Right lobe of liver (tissue), 6 donors: Measurements from ENCODE around the gene FAM90A1. TPM values are rescaled to one million over a fixed set of nuclear protein-coding genes. Genes with fewer than 3 reads are reported as not detected.
A peak's percentile ranks its signal among the peaks of the same experiment; 100 is the strongest.
"Not testable (repeated sequence)": the region's sequence is repeated elsewhere in the genome, so short reads cannot be mapped to it uniquely, and the experiment has no call there.

Experiments
- ATAC-seq, 4 donors: fragments of 200-7000 bp; cut with Tn5 transposase; one replicate each; pipeline ENCODE4 v1.9.1; 2020; ENCODE audit warnings: mild to moderate bottlenecking in 4 of 4, moderate library complexity in 4 of 4
- DNase-seq, 3 donors: peaks; one replicate each; pipeline ENCODE4 v3.0.0-alpha.2; 2020
- H3K27ac ChIP-seq, 3 donors: fragments of 200-600 bp; one replicate each; pipeline ENCODE4 v1.8.0; 2022
- H3K27me3 ChIP-seq, 2 donors: fragments of 200-600 bp; one replicate each; pipeline ENCODE4 v1.8.0; 2022
- H3K36me3 ChIP-seq, 4 donors: fragments of 200-600 bp; sonication (generic) in 1 of 4; one replicate each; pipeline versions ENCODE4 v1.5.1 to v1.8.0; 2017 to 2022; ENCODE audit warnings: control low read depth in 1 of 4
- H3K4me1 ChIP-seq, 4 donors: fragments of 200-600 bp; sonication (generic) in 1 of 4; one replicate each; pipeline versions ENCODE4 v1.5.1 to v1.8.0; 2017 to 2022; ENCODE audit warnings: control low read depth in 1 of 4
- H3K4me3 ChIP-seq, 3 donors: fragments of 200-600 bp; one replicate each; pipeline ENCODE4 v1.8.0; 2022
- H3K9me3 ChIP-seq, 4 donors: fragments of 200-600 bp; sonication (generic) in 1 of 4; one replicate each; pipeline versions ENCODE4 v1.5.1 to v1.8.0; 2017 to 2022; ENCODE audit warnings: control low read depth in 1 of 4
- POLR2A ChIP-seq: fragments of 450-650 bp; IDR thresholded peaks from one replicate; pipeline ENCODE4 v1.6.1; 2017; ENCODE audit warnings: antibody characterized with exemption, mild to moderate bottlenecking
- WGBS: methylation state at CpG from one replicate; pipeline ENCODE4 v1.1.6; 2018; ENCODE audit warnings: low coverage, low lambda C conversion rate; ENCODE audit not compliant: insufficient coverage; ENCODE audit errors: missing lambda C conversion rate; 5-methylcytosine and 5-hydroxymethylcytosine counted together
- intact Hi-C, 2 donors: fragments of 100-400 bp; cut with DNase I; formaldehyde crosslinking; loops; one replicate each; pipeline versions ENCODE4 v1.11.2 to v1.14.1; 2022
- total RNA-seq, 6 experiments: library from RNA; depleted of rRNA in 2 of 6; stranded (reverse); fragments of >200 nt in 2 of 6; fragmentation: NEBNext Ultra II Directional in 3 of 6; extraction: Animal tissue kit (Norgen Biotek cat#: 25700) in 3 of 6; gene quantifications; one replicate each; pipeline versions ENCODE4 v1.1.0 to v1.2.4, GENCODE V29; 2016 to 2023
- TF ChIP-seq, protein P1 (sequence below), 4 donors: fragments of 200-600 bp in 3 of 4; fragments of 450-650 bp in 1 of 4; IDR thresholded peaks; one replicate each; pipeline versions ENCODE4 v1.5.1 to v1.8.0; 2016 to 2022; ENCODE audit warnings: antibody characterized with exemption in 4 of 4, mild to moderate bottlenecking in 2 of 4
- donor health status: DM: no; HTN: yes; CAD: no.
- donor health status: DM: no; HTN: no; CAD: no.
- donor health status: DM: no; HTN: no; CAD: no.
- donor health status: DM: no; HTN: yes; CAD: no.
- donor health status: DM: no; HTN: yes; CAD: no.

FAM90A1 gene
- total RNA-seq, 6 experiments from 2014 or later, result 0.07 TPM; not detected in 5

DNA sequence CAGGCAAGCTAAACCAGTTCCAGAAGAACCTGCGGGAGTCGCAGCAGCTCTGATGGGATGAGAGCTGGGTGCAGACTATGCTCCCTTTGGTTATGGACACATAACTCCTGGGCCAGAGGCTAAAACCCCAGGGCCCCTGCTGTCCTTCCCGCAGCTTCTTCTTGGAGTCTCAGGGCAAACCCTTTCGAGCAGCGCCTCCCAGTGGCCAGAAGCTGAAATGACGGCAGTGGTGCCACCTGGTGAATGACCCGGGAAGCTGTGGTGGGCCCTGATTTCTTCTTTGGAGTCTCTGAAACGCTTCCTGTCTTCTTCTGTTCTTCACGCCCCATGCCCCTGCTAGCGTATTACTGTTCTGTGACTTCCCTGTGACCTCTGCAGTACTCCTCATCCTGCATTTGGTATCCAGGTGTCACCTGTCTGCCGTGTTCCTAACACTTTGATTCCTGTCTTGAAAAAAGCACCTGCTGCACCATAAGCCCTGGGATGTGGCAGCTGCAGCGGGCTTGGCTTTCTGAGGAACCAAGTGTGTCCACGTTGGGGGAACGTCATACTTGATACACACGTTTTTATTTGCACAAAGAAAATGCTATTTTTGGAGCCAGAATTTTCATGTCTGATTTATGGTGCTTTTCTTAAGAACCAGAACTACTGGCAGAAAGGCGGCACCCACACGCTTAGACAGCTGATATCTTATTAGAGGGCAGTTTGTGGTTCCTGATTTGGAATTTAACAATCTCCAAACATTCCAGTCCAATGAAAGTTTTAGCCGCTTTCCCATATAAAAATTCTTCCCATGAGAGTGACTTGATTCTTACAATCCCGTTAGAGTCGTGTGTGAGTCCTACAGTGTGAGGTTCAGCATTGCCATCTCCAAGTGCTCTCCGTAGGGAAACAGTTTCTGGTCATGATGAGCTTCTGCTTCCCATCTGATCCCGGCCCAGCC lies 4.5 kb upstream of the FAM90A1 start:
- H3K4me3 ChIP-seq, H3K27ac ChIP-seq, H3K36me3 ChIP-seq, H3K4me1 ChIP-seq, intact Hi-C loops, ATAC-seq, H3K9me3 ChIP-seq, H3K27me3 ChIP-seq: not testable (repeated sequence)
- TF ChIP-seq, protein P1, sequence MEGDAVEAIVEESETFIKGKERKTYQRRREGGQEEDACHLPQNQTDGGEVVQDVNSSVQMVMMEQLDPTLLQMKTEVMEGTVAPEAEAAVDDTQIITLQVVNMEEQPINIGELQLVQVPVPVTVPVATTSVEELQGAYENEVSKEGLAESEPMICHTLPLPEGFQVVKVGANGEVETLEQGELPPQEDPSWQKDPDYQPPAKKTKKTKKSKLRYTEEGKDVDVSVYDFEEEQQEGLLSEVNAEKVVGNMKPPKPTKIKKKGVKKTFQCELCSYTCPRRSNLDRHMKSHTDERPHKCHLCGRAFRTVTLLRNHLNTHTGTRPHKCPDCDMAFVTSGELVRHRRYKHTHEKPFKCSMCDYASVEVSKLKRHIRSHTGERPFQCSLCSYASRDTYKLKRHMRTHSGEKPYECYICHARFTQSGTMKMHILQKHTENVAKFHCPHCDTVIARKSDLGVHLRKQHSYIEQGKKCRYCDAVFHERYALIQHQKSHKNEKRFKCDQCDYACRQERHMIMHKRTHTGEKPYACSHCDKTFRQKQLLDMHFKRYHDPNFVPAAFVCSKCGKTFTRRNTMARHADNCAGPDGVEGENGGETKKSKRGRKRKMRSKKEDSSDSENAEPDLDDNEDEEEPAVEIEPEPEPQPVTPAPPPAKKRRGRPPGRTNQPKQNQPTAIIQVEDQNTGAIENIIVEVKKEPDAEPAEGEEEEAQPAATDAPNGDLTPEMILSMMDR (IDR thresholded peaks at IDR 0.05), result peak; percentile 60 to 68 (median 64)
- DNase-seq, result peak in 1 of 3 donors; percentile 37
- 45% methylated on average over 19 of the region's 22 CpGs for WGBS

DNA sequence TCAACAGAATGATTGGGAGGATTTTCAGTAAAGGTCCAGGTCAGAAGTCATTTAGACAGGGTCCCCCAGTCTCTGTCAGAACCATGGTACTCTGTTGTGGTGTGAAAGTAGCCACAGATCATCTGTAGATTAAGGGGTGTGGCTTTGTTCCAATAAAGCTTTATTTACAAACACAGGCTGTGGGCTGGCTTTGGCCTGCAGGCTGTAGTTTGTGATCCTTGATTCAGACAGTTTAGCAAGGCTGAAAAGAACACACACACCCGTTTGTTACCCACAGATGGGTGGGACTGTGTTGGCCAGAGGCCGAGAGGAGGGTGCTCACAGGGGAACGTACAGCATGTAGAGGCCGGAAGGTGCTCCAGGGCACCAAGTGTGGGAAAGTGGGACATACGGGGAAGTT lies 3.6 kb upstream of the FAM90A1 start:
- WGBS, result 73% methylated on average over 4 of the region's 5 CpGs
- H3K27ac ChIP-seq, H3K36me3 ChIP-seq, H3K9me3 ChIP-seq, intact Hi-C loops, H3K4me1 ChIP-seq, H3K4me3 ChIP-seq, DNase-seq, H3K27me3 ChIP-seq, ATAC-seq: not testable (repeated sequence)

- 56% methylated on average over 5 of the region's 7 CpGs for WGBS
These were observed 2.1 kb upstream of the FAM90A1 start for GRCh38 chr12:8229486-8229885.

GRCh38 chr12:8228607-8229006 lies 1.2 kb upstream of the FAM90A1 start:
- 85% methylated on average over 10 of the region's 11 CpGs for WGBS
- H3K27ac ChIP-seq, H3K4me3 ChIP-seq, H3K9me3 ChIP-seq, H3K36me3 ChIP-seq, H3K27me3 ChIP-seq, DNase-seq, H3K4me1 ChIP-seq, ATAC-seq, intact Hi-C loops: not testable (repeated sequence)

More at GRCh38 chr12:8229486-8229885, 2.1 kb upstream of the FAM90A1 start:
- H3K9me3 ChIP-seq, H3K4me1 ChIP-seq, H3K27ac ChIP-seq, H3K4me3 ChIP-seq, DNase-seq, H3K36me3 ChIP-seq, intact Hi-C loops, H3K27me3 ChIP-seq, ATAC-seq: not testable (repeated sequence)

DNA sequence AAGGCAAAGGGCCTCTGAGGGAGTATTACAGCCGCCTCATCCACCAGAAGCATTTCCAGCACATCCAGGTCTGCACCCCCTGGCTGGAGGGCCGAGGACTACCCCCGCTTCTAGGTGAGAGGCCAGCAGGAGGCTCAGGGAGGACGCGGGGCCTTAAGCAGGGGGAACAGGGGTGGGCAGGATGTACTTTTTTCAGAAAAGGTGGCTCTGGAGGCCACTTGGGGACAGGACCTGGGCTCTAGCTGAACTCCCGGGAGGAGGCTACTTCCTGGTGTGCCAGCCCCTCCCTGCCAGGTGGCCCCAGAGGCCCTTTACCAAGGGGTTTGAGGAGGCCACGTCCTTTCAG lies 287 bp upstream of the FAM90A1 start:
- H3K27me3 ChIP-seq, H3K27ac ChIP-seq, ATAC-seq, H3K4me1 ChIP-seq, intact Hi-C loops, DNase-seq, H3K36me3 ChIP-seq, H3K9me3 ChIP-seq: not testable (repeated sequence)
- 70% methylated on average over 4 of the region's 7 CpGs for WGBS
- H3K4me3 ChIP-seq, result peak overlapping the region in 2 of 3 donors; percentile 12 to 16

DNA sequence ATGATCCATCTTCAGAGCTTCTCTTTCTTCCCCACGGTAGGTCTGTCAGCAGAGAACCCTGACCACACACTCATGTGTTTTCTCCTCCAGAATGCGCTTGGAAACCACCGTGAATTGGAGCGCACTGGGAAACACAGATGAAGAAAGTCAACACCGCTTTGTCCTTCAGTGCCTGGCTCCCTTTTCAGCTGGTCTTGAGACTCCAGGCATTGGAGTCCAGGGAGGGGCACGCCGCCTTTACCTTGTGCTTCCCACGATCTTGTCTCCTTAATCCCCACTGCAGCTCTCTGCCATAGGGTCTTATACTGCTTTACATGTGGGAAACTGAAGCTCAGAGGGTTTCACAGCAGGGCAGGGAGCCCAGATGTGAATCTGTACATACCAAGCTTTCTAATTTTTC lies 1.1 kb downstream of the FAM90A1 start:
- intact Hi-C loops, result no loop called here
- H3K27me3 ChIP-seq, result no peaks in the 10 kb centered on the region
- H3K4me3 ChIP-seq, result no peak overlapping the region
- DNase-seq (no peak), ATAC-seq (no peak)
- H3K36me3 ChIP-seq, result no peaks in the 10 kb centered on the region
- H3K4me1 ChIP-seq, result no peaks in the 10 kb centered on the region
- TF ChIP-seq POLR2A, result no peak
- TF ChIP-seq, protein P1 (IDR thresholded peaks at IDR 0.05), result no peak
- no peaks in the 10 kb centered on the region for H3K9me3 ChIP-seq
- no peak overlapping the region for H3K27ac ChIP-seq
- WGBS, result 94% methylated on average over 6 of the region's 8 CpGs

GRCh38 chr12:8224782-8225181 lies 2.6 kb downstream of the FAM90A1 start:
- ATAC-seq, H3K4me3 ChIP-seq, intact Hi-C loops, H3K36me3 ChIP-seq, DNase-seq, H3K4me1 ChIP-seq, H3K27ac ChIP-seq, H3K9me3 ChIP-seq, H3K27me3 ChIP-seq: not testable (repeated sequence)
- 76% methylated on average over 8 of the region's 11 CpGs for WGBS

- ATAC-seq, H3K4me3 ChIP-seq, H3K27me3 ChIP-seq, H3K27ac ChIP-seq, H3K9me3 ChIP-seq, DNase-seq, H3K36me3 ChIP-seq, H3K4me1 ChIP-seq, intact Hi-C loops: not testable (repeated sequence)
- WGBS, result 70% methylated on average over 10 of the region's 13 CpGs
These were observed 3.8 kb downstream of the FAM90A1 start for GRCh38 chr12:8223646-8224045.

- H3K36me3 ChIP-seq, ATAC-seq, DNase-seq, H3K4me3 ChIP-seq, H3K4me1 ChIP-seq, H3K27me3 ChIP-seq, H3K27ac ChIP-seq, H3K9me3 ChIP-seq, intact Hi-C loops: not testable (repeated sequence)
- no CpG with 5 or more reads among the region's 16 CpGs for WGBS
These were observed 5.1 kb downstream of the FAM90A1 start for GRCh38 chr12:8222303-8222702.

- ATAC-seq, DNase-seq, H3K27ac ChIP-seq, H3K4me1 ChIP-seq, H3K27me3 ChIP-seq, H3K4me3 ChIP-seq, intact Hi-C loops, H3K9me3 ChIP-seq, H3K36me3 ChIP-seq: not testable (repeated sequence)
- WGBS, result 85% methylated on average over 4 of the region's 21 CpGs
These were observed 5.6 kb downstream of the FAM90A1 start for GRCh38 chr12:8221844-8222243.
